ENCODE results near the gene PPP1R26. TPM values are rescaled to one million over a fixed set of nuclear protein-coding genes. Genes with fewer than 3 reads are reported as not detected.

Gene PPP1R26
- total and polyA plus RNA-seq, 9 of the 15 experiments (the other 6 are each of a cell fraction or from before 2014, with no cell fraction given): 0.77 to 26.8 (median 9.3) TPM

DNA sequence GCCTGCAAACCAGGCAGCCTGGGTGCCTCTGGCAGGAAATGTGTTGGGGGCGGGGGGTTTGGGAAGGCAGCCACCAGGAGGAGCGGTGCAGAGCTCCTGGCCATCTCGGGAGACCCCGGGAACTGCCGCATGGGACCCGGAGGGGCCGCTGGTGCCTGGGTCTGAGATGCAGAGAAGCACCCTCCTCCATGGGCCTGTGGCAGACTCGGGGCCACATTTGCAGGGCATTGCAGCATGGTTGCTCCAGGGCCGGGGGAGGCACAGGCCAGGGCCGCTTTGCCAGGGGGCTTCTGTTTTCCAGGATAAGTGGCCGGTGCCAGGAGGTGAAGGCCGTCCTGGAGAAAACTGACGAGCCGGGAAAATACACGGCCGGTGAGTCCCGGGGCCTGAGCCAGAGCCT is 43.3 kb downstream of the PPP1R26 start:
- ChIA-PET CTCF (ENCODE audit: low intra/inter-chr PET ratio) (no interaction called here), POLR2A (interaction anchor here (0.6 kb wide), 1 partner anchor 183 kb away, joined by 3 read pairs; no protein-coding TSS in a partner anchor)
- no peaks in the 10 kb centered on the region for H3K36me3 ChIP-seq (ENCODE audit: control insufficient read depth, insufficient read depth, low read length)
- no peak overlapping the region for H3K9ac ChIP-seq (ENCODE audit: insufficient read depth in 1 of 2, low read depth in 2 of 2, low read length in 2 of 2)
- H3K4me3 ChIP-seq: no peak overlapping the region
- intact Hi-C loops (cut with micrococcal nuclease) (no loop called here), in situ Hi-C loops (cut with MboI) (no loop called here)
- TF ChIP-seq, protein P1, sequence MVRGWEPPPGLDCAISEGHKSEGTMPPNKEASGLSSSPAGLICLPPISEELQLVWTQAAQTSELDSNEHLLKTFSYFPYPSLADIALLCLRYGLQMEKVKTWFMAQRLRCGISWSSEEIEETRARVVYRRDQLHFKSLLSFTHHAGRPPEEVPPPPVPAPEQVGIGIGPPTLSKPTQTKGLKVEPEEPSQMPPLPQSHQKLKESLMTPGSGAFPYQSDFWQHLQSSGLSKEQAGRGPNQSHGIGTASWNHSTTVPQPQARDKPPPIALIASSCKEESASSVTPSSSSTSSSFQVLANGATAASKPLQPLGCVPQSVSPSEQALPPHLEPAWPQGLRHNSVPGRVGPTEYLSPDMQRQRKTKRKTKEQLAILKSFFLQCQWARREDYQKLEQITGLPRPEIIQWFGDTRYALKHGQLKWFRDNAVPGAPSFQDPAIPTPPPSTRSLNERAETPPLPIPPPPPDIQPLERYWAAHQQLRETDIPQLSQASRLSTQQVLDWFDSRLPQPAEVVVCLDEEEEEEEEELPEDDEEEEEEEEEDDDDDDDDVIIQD (CRISPR knock-in tag; IDR thresholded peaks at IDR 0.05): no peak
- TF ChIP-seq, protein P2, sequence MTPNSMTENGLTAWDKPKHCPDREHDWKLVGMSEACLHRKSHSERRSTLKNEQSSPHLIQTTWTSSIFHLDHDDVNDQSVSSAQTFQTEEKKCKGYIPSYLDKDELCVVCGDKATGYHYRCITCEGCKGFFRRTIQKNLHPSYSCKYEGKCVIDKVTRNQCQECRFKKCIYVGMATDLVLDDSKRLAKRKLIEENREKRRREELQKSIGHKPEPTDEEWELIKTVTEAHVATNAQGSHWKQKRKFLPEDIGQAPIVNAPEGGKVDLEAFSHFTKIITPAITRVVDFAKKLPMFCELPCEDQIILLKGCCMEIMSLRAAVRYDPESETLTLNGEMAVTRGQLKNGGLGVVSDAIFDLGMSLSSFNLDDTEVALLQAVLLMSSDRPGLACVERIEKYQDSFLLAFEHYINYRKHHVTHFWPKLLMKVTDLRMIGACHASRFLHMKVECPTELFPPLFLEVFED (CRISPR knock-in tag; conservative IDR thresholded peaks at IDR 0.05): no peak
- TF ChIP-seq ZNF124 (CRISPR knock-in tag; IDR thresholded peaks at IDR 0.05) (no peak), ZSCAN32 (CRISPR knock-in tag; IDR thresholded peaks at IDR 0.05) (no peak), TFE3 (CRISPR knock-in tag; IDR thresholded peaks at IDR 0.05) (no peak), FOXA1 (IDR thresholded peaks at IDR 0.05; ENCODE audit: borderline replicate concordance) (no peak), CREBBP (IDR thresholded peaks at IDR 0.05; ENCODE audit: low read depth, low read length) (no peak), ZBTB43 (CRISPR knock-in tag; IDR thresholded peaks at IDR 0.05) (no peak)
- no peaks in the 10 kb centered on the region for H3K9me3 ChIP-seq (replicated peaks; ENCODE audit: control insufficient read depth, insufficient read depth, low read depth, low read length)
- no peak for FAIRE-seq
- H3K27ac ChIP-seq (ENCODE audit: extremely low read depth, low read depth, low read length): no peak overlapping the region
- no peaks in the 10 kb centered on the region for H3K9me1 ChIP-seq (ENCODE audit: control insufficient read depth, insufficient read depth, low read length)
- no peak overlapping the region for H2AFZ ChIP-seq (ENCODE audit: low read depth, low read length)
- DNase-seq (ENCODE audit: extremely low read depth in 1 of 4, low spot score in 3 of 4): no peak
- no peak for ATAC-seq
- no peaks in the 10 kb centered on the region for H4K20me1 ChIP-seq (replicated peaks; ENCODE audit: control insufficient read depth, insufficient read depth, low read length)
- H3K27me3 ChIP-seq (ENCODE audit: control insufficient read depth in 2 of 2, insufficient read depth in 2 of 2, low read length in 2 of 2): 0 out of 5 replicates have a peak, but pooled peaks cover 0 to 2% of the 10 kb centered on the region in 2 experiments
- BruUV-seq (replicated peaks): no TSS peak
- H3K4me2 ChIP-seq (ENCODE audit: insufficient read depth, low read length): no peak overlapping the region
- H3K79me2 ChIP-seq (ENCODE audit: control insufficient read depth, insufficient read depth, low read length): no peaks in the 10 kb centered on the region
- 28% methylated on average over 11 of the region's 17 CpGs for WGBS (ENCODE audit: insufficient coverage, low coverage, missing lambda C conversion rate)
- H3K4me1 ChIP-seq (replicated peaks in 1 of 2; ENCODE audit: control insufficient read depth in 2 of 2, insufficient read depth in 2 of 2, low read length in 2 of 2): peaks cover 9 to 39% of the 10 kb centered on the region in 2 experiments; a peak in 3 of 5 replicates

Data from K562 (cell line).